ENCODE results near the gene NCOA3.

Gene NCOA3

GRCh38 chr20:47540443-47541354 is 39.0 kb downstream of the NCOA3 start:
- Histone ChIP-seq H3K27ac (ENCODE audit: low read depth, low read length) (peak overlapping the region; percentile 57), H3K36me3 (ENCODE audit: insufficient read depth, low read length) (no peaks in the 10 kb centered on the region), H2AFZ (ENCODE audit: low read length, unreplicated experiment) (no peak overlapping the region), H3K4me1 (ENCODE audit: control insufficient read depth, insufficient read depth, low read length, unreplicated experiment) (peaks cover 30% of the 10 kb centered on the region), H3K79me2 (ENCODE audit: control insufficient read depth, insufficient read depth, low read length, unreplicated experiment) (peaks cover 48% of the 10 kb centered on the region), H3K4me3 (ENCODE audit: low read depth, low read length) (0 out of 2 replicates have a peak overlapping the region, but pooled peaks have one; percentile 6), H3K27me3 (ENCODE audit: insufficient read depth, low read length) (no peaks in the 10 kb centered on the region)

GRCh38 chr20:47541355-47541922 is 39.8 kb downstream of the NCOA3 start:
- peaks cover 34% of the 10 kb centered on the region for H3K4me1 ChIP-seq (ENCODE audit: control insufficient read depth, insufficient read depth, low read length, unreplicated experiment)
- H3K27ac ChIP-seq (ENCODE audit: low read depth, low read length): no peak overlapping the region
- H2AFZ ChIP-seq (ENCODE audit: low read length, unreplicated experiment): no peak overlapping the region

DNA sequence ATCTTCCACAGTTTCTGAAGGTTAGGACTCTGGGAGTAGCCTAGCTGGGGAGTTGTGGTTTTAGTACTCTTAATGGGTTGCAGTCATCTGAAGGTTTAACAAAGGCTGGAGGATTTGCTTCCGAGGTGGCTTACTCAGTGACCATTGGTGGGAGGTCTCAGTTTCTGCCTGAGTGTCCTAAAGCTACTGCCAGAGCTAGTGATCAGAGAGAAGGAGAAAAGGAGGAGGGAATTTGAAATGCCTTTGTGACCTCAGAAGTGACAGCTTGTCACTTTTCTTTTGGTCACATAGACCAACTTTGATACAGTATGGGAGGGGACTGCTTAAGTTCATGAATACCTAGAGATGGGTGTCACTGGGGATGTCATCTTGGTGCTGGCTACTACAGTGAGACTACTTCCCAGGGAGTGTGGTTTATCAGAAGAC is 41.3 kb downstream of the NCOA3 start:
- H2AFZ ChIP-seq (ENCODE audit: low read length, unreplicated experiment): no peak overlapping the region
- no peak overlapping the region for H3K27ac ChIP-seq (ENCODE audit: low read depth, low read length)
- H3K36me3 ChIP-seq (ENCODE audit: insufficient read depth, low read length): no peaks in the 10 kb centered on the region
- peaks cover 54% of the 10 kb centered on the region for H3K79me2 ChIP-seq (ENCODE audit: control insufficient read depth, insufficient read depth, low read length, unreplicated experiment)
- no peaks in the 10 kb centered on the region for H3K27me3 ChIP-seq (ENCODE audit: insufficient read depth, low read length)
- peaks cover 34% of the 10 kb centered on the region for H3K4me1 ChIP-seq (ENCODE audit: control insufficient read depth, insufficient read depth, low read length, unreplicated experiment)
- no peak overlapping the region for H3K4me3 ChIP-seq (ENCODE audit: low read depth, low read length)

More at GRCh38 chr20:47541355-47541922, 39.8 kb downstream of the NCOA3 start:
- Histone ChIP-seq H3K27me3 (ENCODE audit: insufficient read depth, low read length) (no peaks in the 10 kb centered on the region), H3K4me3 (ENCODE audit: low read depth, low read length) (no peak overlapping the region), H3K79me2 (ENCODE audit: control insufficient read depth, insufficient read depth, low read length, unreplicated experiment) (peaks cover 51% of the 10 kb centered on the region), H3K36me3 (ENCODE audit: insufficient read depth, low read length) (no peaks in the 10 kb centered on the region)

DNA sequence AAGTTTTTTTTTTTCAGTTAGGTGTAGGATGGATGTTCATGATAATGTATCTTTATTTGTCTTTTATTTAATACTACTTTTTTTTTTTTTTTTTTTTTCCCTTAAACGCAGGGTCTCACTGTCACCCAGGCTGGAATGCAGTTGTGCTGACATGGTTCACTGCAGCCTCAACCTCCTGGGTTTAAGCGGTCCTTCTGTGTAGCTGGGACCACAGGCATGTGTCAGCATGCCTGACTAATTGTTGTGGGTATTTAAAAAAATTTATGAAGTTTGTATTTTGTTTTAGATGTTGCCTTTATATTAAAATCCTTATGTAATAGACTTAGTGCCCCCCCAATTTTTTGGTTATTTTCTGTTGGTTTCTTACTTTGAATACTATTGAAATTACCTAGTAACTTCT is 42.6 kb downstream of the NCOA3 start:
- Histone ChIP-seq H2AFZ (ENCODE audit: low read length, unreplicated experiment) (no peak overlapping the region), H3K79me2 (ENCODE audit: control insufficient read depth, insufficient read depth, low read length, unreplicated experiment) (peaks cover 55% of the 10 kb centered on the region), H3K4me3 (ENCODE audit: low read depth, low read length) (no peak overlapping the region), H3K27ac (ENCODE audit: low read depth, low read length) (no peak overlapping the region), H3K36me3 (ENCODE audit: insufficient read depth, low read length) (no peaks in the 10 kb centered on the region), H3K4me1 (ENCODE audit: control insufficient read depth, insufficient read depth, low read length, unreplicated experiment) (peaks cover 34% of the 10 kb centered on the region), H3K27me3 (ENCODE audit: insufficient read depth, low read length) (no peaks in the 10 kb centered on the region)

DNA sequence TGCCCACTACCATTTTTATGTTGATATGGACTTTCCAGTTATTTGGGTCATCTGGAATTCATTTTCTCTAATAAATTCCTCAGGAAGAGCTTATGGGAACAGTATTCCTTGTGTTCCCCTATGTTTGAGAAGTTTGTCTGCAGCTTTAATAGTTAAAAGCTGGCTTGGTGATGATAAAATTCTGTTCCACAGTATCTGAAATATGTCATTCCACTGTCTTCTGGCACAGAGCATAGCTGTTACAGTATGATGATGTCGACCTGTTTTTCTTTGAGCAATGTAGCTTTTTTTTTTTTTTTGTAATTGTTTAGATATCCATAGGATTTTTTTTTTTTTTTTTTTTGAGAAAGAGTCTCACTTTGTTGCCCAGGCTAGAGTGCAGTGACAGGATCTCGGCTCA is 43.2 kb downstream of the NCOA3 start:
- H3K4me3 ChIP-seq (ENCODE audit: low read depth, low read length): no peak overlapping the region
- H3K79me2 ChIP-seq (ENCODE audit: control insufficient read depth, insufficient read depth, low read length, unreplicated experiment): peaks cover 53% of the 10 kb centered on the region
- H3K4me1 ChIP-seq (ENCODE audit: control insufficient read depth, insufficient read depth, low read length, unreplicated experiment): peaks cover 34% of the 10 kb centered on the region
- no peaks in the 10 kb centered on the region for H3K27me3 ChIP-seq (ENCODE audit: insufficient read depth, low read length)
- H3K27ac ChIP-seq (ENCODE audit: low read depth, low read length): no peak overlapping the region
- no peak overlapping the region for H2AFZ ChIP-seq (ENCODE audit: low read length, unreplicated experiment)
- H3K36me3 ChIP-seq (ENCODE audit: insufficient read depth, low read length): no peaks in the 10 kb centered on the region

DNA sequence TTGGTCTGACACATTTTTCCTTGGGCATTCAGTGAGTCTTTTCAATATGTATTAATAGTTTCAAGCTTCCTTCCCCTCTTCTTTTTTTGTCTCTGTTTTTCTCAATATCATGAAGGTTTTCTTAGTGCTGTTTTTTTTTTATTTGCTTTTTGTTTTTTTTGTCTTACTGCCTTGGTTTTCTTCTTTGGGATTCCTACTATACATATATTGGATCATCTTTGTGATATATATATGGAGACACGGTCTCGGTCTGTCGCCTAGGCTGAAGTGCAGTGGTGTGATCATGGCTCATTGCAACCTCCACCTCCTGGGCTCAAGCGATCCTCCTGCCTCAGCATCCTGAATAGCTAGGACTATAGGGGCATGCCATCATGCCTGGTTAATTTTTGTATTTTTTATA is 43.8 kb downstream of the NCOA3 start:
- no peaks in the 10 kb centered on the region for H3K27me3 ChIP-seq (ENCODE audit: insufficient read depth, low read length)
- H3K4me3 ChIP-seq (ENCODE audit: low read depth, low read length): no peak overlapping the region
- H3K79me2 ChIP-seq (ENCODE audit: control insufficient read depth, insufficient read depth, low read length, unreplicated experiment): peaks cover 46% of the 10 kb centered on the region
- H3K36me3 ChIP-seq (ENCODE audit: insufficient read depth, low read length): no peaks in the 10 kb centered on the region
- peaks cover 29% of the 10 kb centered on the region for H3K4me1 ChIP-seq (ENCODE audit: control insufficient read depth, insufficient read depth, low read length, unreplicated experiment)
- no peak overlapping the region for H2AFZ ChIP-seq (ENCODE audit: low read length, unreplicated experiment)
- no peak overlapping the region for H3K27ac ChIP-seq (ENCODE audit: low read depth, low read length)

GRCh38 chr20:47546184-47547033 is 44.7 kb downstream of the NCOA3 start:
- no peaks in the 10 kb centered on the region for H3K27me3 ChIP-seq (ENCODE audit: insufficient read depth, low read length)
- no peaks in the 10 kb centered on the region for H3K36me3 ChIP-seq (ENCODE audit: insufficient read depth, low read length)
- H2AFZ ChIP-seq (ENCODE audit: low read length, unreplicated experiment): no peak overlapping the region
- peaks cover 24% of the 10 kb centered on the region for H3K4me1 ChIP-seq (ENCODE audit: control insufficient read depth, insufficient read depth, low read length, unreplicated experiment)
- no peak overlapping the region for H3K4me3 ChIP-seq (ENCODE audit: low read depth, low read length)
- H3K79me2 ChIP-seq (ENCODE audit: control insufficient read depth, insufficient read depth, low read length, unreplicated experiment): peaks cover 44% of the 10 kb centered on the region
- H3K27ac ChIP-seq (ENCODE audit: low read depth, low read length): no peak overlapping the region

DNA sequence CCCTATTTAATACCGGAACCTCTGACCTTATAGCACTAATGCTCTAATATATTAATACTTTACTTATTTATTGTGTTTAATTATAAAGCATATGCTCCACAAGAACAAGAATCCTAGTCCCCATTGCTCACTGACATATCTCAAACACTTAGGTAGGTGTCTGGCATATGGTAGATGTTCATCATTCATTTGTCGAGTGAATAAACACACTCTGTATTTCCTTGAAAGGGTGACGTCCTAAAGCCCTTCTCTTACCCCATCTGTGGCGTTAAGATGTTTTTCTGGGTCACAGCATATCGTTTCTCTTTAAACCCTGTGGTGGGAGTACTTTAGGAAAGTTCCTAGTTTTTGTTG is 45.3 kb downstream of the NCOA3 start:
- H3K4me3 ChIP-seq (ENCODE audit: low read depth, low read length): no peak overlapping the region
- H3K79me2 ChIP-seq (ENCODE audit: control insufficient read depth, insufficient read depth, low read length, unreplicated experiment): peaks cover 44% of the 10 kb centered on the region
- H3K27me3 ChIP-seq (ENCODE audit: insufficient read depth, low read length): no peaks in the 10 kb centered on the region
- no peaks in the 10 kb centered on the region for H3K36me3 ChIP-seq (ENCODE audit: insufficient read depth, low read length)
- H2AFZ ChIP-seq (ENCODE audit: low read length, unreplicated experiment): no peak overlapping the region
- H3K27ac ChIP-seq (ENCODE audit: low read depth, low read length): no peak overlapping the region
- peaks cover 24% of the 10 kb centered on the region for H3K4me1 ChIP-seq (ENCODE audit: control insufficient read depth, insufficient read depth, low read length, unreplicated experiment)

DNA sequence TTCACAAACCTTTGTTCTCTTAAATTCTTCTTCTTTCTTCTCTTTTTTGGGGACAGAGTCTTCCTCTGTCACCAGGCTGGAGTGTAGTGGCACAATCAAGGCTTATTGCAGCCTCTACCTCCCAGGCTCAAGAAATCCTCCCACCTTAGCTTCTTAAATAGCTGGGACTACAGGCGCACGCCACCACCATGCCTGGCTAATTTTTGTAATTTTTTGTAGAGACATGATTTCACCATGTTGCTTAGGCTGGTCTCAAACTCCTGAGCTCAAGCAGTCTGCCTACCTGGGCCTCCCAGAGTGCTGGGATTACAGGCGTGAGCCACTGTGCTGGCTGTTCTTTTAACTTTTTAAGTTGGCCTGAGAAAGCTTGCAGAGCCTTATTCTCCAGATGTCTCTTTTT is 48.0 kb downstream of the NCOA3 start:
- Histone ChIP-seq H3K36me3 (ENCODE audit: insufficient read depth, low read length) (no peaks in the 10 kb centered on the region), H2AFZ (ENCODE audit: low read length, unreplicated experiment) (no peak overlapping the region), H3K4me1 (ENCODE audit: control insufficient read depth, insufficient read depth, low read length, unreplicated experiment) (peaks cover 6% of the 10 kb centered on the region), H3K79me2 (ENCODE audit: control insufficient read depth, insufficient read depth, low read length, unreplicated experiment) (peaks cover 34% of the 10 kb centered on the region), H3K4me3 (ENCODE audit: low read depth, low read length) (no peak overlapping the region), H3K27ac (ENCODE audit: low read depth, low read length) (no peak overlapping the region), H3K27me3 (ENCODE audit: insufficient read depth, low read length) (no peaks in the 10 kb centered on the region)

DNA sequence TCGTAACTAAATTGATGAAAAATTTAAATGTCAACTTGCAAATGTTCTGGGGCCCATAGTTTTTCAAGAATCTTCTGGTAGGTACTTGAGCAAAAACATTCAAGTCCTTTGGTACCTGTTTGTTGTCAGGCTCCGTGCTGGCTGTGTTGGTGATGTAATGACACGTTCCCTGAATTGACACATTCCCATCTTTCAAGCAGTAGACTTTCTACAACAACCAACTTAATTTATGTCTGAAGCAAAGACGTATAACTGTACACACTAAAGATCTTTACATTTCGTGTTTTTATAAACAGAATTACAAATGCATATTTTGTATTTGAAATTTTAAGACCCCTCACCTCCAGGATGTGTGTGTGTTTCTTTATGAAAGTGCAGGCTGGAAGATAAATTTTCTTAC is 49.5 kb downstream of the NCOA3 start:
- Histone ChIP-seq H3K79me2 (ENCODE audit: control insufficient read depth, insufficient read depth, low read length, unreplicated experiment) (peaks cover 30% of the 10 kb centered on the region), H2AFZ (ENCODE audit: low read length, unreplicated experiment) (no peak overlapping the region), H3K27ac (ENCODE audit: low read depth, low read length) (no peak overlapping the region), H3K36me3 (ENCODE audit: insufficient read depth, low read length) (no peaks in the 10 kb centered on the region), H3K27me3 (ENCODE audit: insufficient read depth, low read length) (no peaks in the 10 kb centered on the region), H3K4me3 (ENCODE audit: low read depth, low read length) (no peak overlapping the region), H3K4me1 (ENCODE audit: control insufficient read depth, insufficient read depth, low read length, unreplicated experiment) (peaks cover under 1% of the 10 kb centered on the region)
